CD4-positive, CD25-positive, alpha-beta regulatory T cell (primary cell): ENCODE measurements around the gene CTNNA1. TPM values are rescaled to one million over a fixed set of nuclear protein-coding genes. Genes with fewer than 3 reads are reported as not detected.

ENCODE experiments used
- ATAC-seq, 2 donors: fragments of 150-1000 bp; cut with Tn5 transposase; one replicate each; pipeline ENCODE4 v1.10.0; 2021; ENCODE audit warnings: low read depth in 2 of 2, moderate number of reproducible peaks in 2 of 2, moderate library complexity in 1 of 2
- DNase-seq, 3 donors: peaks; one replicate each; pipeline versions ENCODE4 v3.0.0 to v3.0.0-alpha.2; 2012 to 2022; ENCODE audit warnings: mixed read lengths in 1 of 3
- H3K27ac ChIP-seq: one replicate; pipeline ENCODE4 v1.7.0; 2013; ENCODE audit warnings: mild to moderate bottlenecking, low read length; ENCODE audit not compliant: insufficient read depth, poor library complexity, severe bottlenecking
- H3K27me3 ChIP-seq: one replicate; pipeline ENCODE4 v1.7.0; 2013; ENCODE audit warnings: low read length; ENCODE audit not compliant: control insufficient read depth, insufficient read depth
- H3K36me3 ChIP-seq: one replicate; pipeline ENCODE4 v1.7.0; 2013; ENCODE audit warnings: mild to moderate bottlenecking, low read length, moderate library complexity; ENCODE audit not compliant: control insufficient read depth, insufficient read depth
- H3K4me1 ChIP-seq: 2 replicates; pipeline ENCODE4 v1.7.0; 2013; ENCODE audit warnings: mild to moderate bottlenecking, low read length; ENCODE audit not compliant: insufficient read depth, control insufficient read depth, poor library complexity, severe bottlenecking
- H3K4me3 ChIP-seq: one replicate; pipeline ENCODE4 v1.7.0; 2013; ENCODE audit warnings: low read depth, mild to moderate bottlenecking, low read length, moderate library complexity
- H3K9me3 ChIP-seq, 2 experiments: 1 replicate in 1 of 2; 2 replicates in 1 of 2; pipeline ENCODE4 v1.7.0; 2013; ENCODE audit warnings: low read length in 2 of 2, mild to moderate bottlenecking in 1 of 2, moderate library complexity in 1 of 2; ENCODE audit not compliant: control insufficient read depth in 2 of 2
- H3K27ac Mint-ChIP-seq, 3 donors: one replicate each; pipeline ENCODE4 v1.8.0; 2020 to 2022; ENCODE audit warnings: mild to moderate bottlenecking in 3 of 3, mixed read lengths in 3 of 3, moderate library complexity in 2 of 3
- H3K27me3 Mint-ChIP-seq: one replicate; pipeline ENCODE4 v1.8.0; 2022; ENCODE audit warnings: mild to moderate bottlenecking, mixed read lengths
- H3K36me3 Mint-ChIP-seq: one replicate; pipeline ENCODE4 v1.8.0; 2020; ENCODE audit warnings: mixed read lengths
- H3K4me1 Mint-ChIP-seq, 4 donors: one replicate each; pipeline ENCODE4 v1.8.0; 2020 to 2022; ENCODE audit warnings: mixed read lengths in 4 of 4, mild to moderate bottlenecking in 1 of 4
- H3K4me3 Mint-ChIP-seq, 4 donors: one replicate each; pipeline ENCODE4 v1.8.0; 2020 to 2022; ENCODE audit warnings: mild to moderate bottlenecking in 4 of 4, mixed read lengths in 4 of 4, moderate library complexity in 3 of 4
- H3K9me3 Mint-ChIP-seq, 7 donors: one replicate each; pipeline ENCODE4 v1.8.0; 2020 to 2022; ENCODE audit warnings: mixed read lengths in 7 of 7, mild to moderate bottlenecking in 3 of 7, moderate library complexity in 2 of 7
- polyA plus RNA-seq, 4 donors: library from polyadenylated mRNA; unstranded; fragments of 300-500 nt; fragmentation: Illumina TruSeq; gene quantifications; one replicate each; pipeline ENCODE4 v1.2.3, GENCODE V29; 2021
- total RNA-seq: library from RNA; stranded (reverse); gene quantifications from one replicate; pipeline ENCODE4 v1.2.3, GENCODE V29; 2022

Gene CTNNA1
- total and polyA plus RNA-seq, 5 donors from 2014 or later = 8.9 to 48.6 (median 13.5) TPM

DNA sequence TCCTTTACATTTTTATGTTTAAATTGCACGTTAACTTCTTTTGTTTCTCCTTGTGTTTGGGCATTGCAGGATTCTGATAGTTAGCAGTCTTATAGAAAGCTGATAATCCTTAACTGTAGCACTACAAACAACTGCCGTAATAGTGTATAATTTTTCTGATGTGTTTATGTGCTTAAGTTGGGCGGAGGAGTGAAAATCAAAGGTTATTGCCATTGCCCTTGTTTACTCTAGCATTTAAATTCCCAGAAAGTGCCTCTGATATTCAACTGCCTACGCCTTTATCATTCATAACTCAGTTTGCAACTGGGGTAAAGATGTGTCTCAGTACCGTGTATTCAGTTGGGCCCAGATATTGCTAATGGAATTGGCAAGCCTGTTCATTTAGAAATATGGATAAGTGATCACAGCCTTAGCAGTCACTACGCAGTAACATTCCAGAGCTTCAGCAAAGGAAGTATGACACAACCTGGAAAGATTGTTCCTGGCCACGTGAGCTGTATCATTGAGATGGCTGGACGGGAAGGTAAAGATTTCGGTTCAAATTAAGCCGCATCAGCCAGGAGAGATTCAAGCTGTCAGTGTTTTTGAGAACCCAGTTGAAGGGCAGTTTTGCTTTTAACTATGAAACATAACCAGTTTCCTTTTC lies 150.0 kb downstream of the CTNNA1 start:
- no peak overlapping the region for H3K27ac Mint-ChIP-seq
- no peaks in the 10 kb centered on the region for H3K4me1 ChIP-seq
- no peaks in the 10 kb centered on the region for H3K9me3 Mint-ChIP-seq
- peaks cover 5% of the 10 kb centered on the region for H3K36me3 ChIP-seq
- no peak overlapping the region for H3K4me3 Mint-ChIP-seq
- H3K27ac ChIP-seq = no peak overlapping the region
- peaks cover 0 to 17% (median 6%) of the 10 kb centered on the region in 4 donors for H3K4me1 Mint-ChIP-seq
- no peak for ATAC-seq
- no peaks in the 10 kb centered on the region for H3K27me3 Mint-ChIP-seq
- H3K36me3 Mint-ChIP-seq = peaks cover 10% of the 10 kb centered on the region
- H3K9me3 ChIP-seq = no peaks in the 10 kb centered on the region
- DNase-seq = no peak
- H3K4me3 ChIP-seq = no peak overlapping the region
- no peaks in the 10 kb centered on the region for H3K27me3 ChIP-seq

DNA sequence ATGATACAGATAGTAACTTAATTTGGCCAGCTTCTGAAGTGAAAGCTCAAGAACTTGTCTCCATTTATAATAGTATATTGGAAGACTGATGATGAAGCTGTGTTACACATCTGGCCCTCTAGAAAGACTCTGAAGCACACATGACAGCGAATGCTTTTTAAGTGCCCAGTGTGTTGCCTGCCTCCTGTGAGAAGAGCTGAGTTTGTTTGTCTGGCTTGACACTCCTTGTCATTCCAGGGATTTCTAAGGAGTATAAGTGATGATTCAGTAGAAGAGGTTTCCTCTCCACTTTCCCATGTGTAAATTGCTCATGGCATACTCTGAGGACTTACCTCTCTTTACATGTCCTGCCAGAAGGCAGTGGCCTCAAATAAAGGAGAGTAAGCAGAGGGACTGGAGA lies 152.3 kb downstream of the CTNNA1 start:
- DNase-seq = no peak
- Mint-ChIP-seq H3K9me3 (no peaks in the 10 kb centered on the region), H3K4me3 (no peak overlapping the region), H3K27me3 (no peaks in the 10 kb centered on the region), H3K36me3 (peaks cover 10% of the 10 kb centered on the region), H3K4me1 (peaks cover 0 to 9% (median 3%) of the 10 kb centered on the region in 4 donors), H3K27ac (no peak overlapping the region)
- no peak for ATAC-seq
- Histone ChIP-seq H3K36me3 (peaks cover 5% of the 10 kb centered on the region), H3K4me3 (no peak overlapping the region), H3K4me1 (no peaks in the 10 kb centered on the region), H3K27ac (no peak overlapping the region), H3K9me3 (no peaks in the 10 kb centered on the region), H3K27me3 (no peaks in the 10 kb centered on the region)

DNA sequence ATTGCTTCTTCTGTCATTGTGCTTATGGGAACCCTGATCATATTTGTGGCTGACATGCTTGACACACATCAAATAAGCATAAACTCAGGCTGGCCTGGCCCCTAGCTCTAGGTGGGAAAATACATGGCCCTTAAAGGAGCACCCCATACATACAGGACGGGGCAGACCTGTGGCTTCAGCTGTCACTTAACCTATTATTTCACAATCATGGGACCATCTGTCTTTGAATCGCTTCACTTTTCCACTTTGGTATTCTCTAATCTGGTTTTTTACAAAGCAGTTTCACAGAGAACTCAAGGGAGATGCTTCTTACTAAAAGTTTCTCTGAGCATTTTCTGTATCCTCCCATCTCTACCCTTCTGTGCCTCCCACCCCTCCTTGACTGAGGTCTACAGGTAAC lies 156.5 kb downstream of the CTNNA1 start:
- Histone ChIP-seq H3K36me3 (peaks cover 5% of the 10 kb centered on the region), H3K27ac (no peak overlapping the region), H3K4me3 (no peak overlapping the region), H3K27me3 (no peaks in the 10 kb centered on the region), H3K4me1 (no peaks in the 10 kb centered on the region), H3K9me3 (no peaks in the 10 kb centered on the region)
- Mint-ChIP-seq H3K36me3 (no peaks in the 10 kb centered on the region), H3K4me3 (no peak overlapping the region), H3K27me3 (no peaks in the 10 kb centered on the region), H3K9me3 (peaks cover 0 to 1% (median 0%) of the 10 kb centered on the region in 7 donors), H3K27ac (no peak overlapping the region), H3K4me1 (no peaks in the 10 kb centered on the region)
- no peak for DNase-seq
- ATAC-seq = no peak

DNA sequence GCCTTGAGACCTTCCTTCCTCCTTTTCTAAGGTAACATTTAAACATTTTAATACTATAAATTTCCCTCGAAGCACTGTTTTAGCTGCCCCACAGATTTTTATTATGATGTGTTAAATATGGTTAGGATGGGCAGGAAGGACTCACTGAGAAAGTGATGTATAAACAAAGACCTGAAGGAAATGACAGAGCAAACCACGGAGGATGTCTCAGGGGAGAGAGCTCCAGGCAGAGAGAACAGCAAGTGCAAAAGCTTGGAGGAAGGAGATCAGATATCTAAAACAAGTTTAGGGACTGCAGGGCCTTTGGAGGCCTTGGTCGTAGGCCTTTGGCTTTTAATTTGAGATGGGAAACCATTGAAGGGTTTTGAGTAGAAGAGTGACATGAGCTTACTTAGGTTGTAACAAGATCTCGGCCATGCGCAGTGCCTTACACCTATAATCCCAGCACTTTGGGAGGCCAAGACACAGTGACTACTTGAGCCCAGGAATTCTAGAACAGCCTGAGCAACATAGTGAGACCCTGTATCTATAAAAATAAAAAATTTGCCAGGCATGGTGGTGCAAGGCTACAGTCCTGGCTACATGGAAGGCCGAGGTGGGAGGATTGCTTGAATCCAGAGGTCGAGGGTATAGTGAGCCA lies 157.4 kb downstream of the CTNNA1 start:
- Histone ChIP-seq H3K4me3 (no peak overlapping the region), H3K4me1 (no peaks in the 10 kb centered on the region), H3K27ac (no peak overlapping the region), H3K9me3 (no peaks in the 10 kb centered on the region), H3K27me3 (no peaks in the 10 kb centered on the region), H3K36me3 (peaks cover under 1% of the 10 kb centered on the region)
- Mint-ChIP-seq H3K27ac (no peak overlapping the region), H3K27me3 (no peaks in the 10 kb centered on the region), H3K4me1 (no peaks in the 10 kb centered on the region), H3K4me3 (no peak overlapping the region), H3K36me3 (no peaks in the 10 kb centered on the region), H3K9me3 (peaks cover 0 to 1% (median 0%) of the 10 kb centered on the region in 7 donors)
- DNase-seq (peak in 1 of 3 donors; percentile 47), ATAC-seq (no peak)

DNA sequence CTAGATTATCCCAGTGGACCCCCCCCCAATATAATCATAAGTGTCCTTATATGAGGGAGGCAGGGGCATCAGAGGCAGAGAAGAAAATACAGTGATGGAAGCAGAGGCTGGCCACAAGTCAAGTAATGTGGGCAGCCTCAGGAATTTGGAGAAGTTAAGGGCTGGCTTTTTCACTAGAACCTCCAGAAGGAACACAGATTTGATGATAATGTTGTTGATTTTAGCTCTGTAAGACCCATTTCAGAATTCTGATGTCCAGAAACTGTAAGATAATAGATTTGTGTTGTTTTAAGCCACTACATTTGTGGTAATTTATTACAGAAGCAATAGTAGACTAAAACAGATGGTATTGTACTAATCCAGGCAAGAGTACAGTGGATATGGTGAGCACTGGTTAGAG lies 158.2 kb downstream of the CTNNA1 start:
- H3K36me3 ChIP-seq = no peaks in the 10 kb centered on the region
- no peaks in the 10 kb centered on the region for H3K27me3 ChIP-seq
- no peak overlapping the region for H3K4me3 Mint-ChIP-seq
- ATAC-seq (no peak), DNase-seq (no peak)
- H3K9me3 Mint-ChIP-seq = peaks cover 0 to 1% (median 0%) of the 10 kb centered on the region in 7 donors
- no peaks in the 10 kb centered on the region for H3K4me1 ChIP-seq
- H3K27me3 Mint-ChIP-seq = no peaks in the 10 kb centered on the region
- H3K4me3 ChIP-seq = no peak overlapping the region
- H3K9me3 ChIP-seq = no peaks in the 10 kb centered on the region
- H3K27ac Mint-ChIP-seq = no peak overlapping the region
- no peak overlapping the region for H3K27ac ChIP-seq
- no peaks in the 10 kb centered on the region for H3K36me3 Mint-ChIP-seq
- H3K4me1 Mint-ChIP-seq = no peaks in the 10 kb centered on the region

DNA sequence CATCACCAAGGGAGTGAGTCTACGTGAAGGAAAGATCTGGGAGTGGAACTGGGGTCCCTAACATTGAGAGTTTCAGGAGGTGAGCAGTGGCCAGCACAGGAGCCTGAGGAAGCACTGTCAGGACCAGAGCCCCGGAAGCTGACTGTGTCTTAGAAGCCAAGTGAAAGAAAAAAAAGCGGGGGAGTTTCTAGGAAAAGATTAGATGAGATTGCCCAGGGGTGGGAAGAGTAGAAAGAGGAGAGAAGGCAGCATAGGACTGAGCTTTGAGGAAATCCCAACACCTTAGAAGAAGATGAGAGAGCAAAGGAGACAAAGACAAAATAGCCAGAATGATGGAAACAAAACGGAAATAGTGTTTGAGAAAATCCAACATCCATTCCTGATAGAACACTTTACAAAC lies 158.9 kb downstream of the CTNNA1 start:
- Histone ChIP-seq H3K9me3 (no peaks in the 10 kb centered on the region), H3K4me1 (no peaks in the 10 kb centered on the region), H3K4me3 (no peak overlapping the region), H3K27me3 (no peaks in the 10 kb centered on the region), H3K36me3 (no peaks in the 10 kb centered on the region), H3K27ac (no peak overlapping the region)
- Mint-ChIP-seq H3K27me3 (no peaks in the 10 kb centered on the region), H3K4me1 (no peaks in the 10 kb centered on the region), H3K4me3 (no peak overlapping the region), H3K27ac (no peak overlapping the region), H3K9me3 (peaks cover 0 to 1% (median 0%) of the 10 kb centered on the region in 7 donors), H3K36me3 (no peaks in the 10 kb centered on the region)
- no peak for DNase-seq
- no peak for ATAC-seq

DNA sequence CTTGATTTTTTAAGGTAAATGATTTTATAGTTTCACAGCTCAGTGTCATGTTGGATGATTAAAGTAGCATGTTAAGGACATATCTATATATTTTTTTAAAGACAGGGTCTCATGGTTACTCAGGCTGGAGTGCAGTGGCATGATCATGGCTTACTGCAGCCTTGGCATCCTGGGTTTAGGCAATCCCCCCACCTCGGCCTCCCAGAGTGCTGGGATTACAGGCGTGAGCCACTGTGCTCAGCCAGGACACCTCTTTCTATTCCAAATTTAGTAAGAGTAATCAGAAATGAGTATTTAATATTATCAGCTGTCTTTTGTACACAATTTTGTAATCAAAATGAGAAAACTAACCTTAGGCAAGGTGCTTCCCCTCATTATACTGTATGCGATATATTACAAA lies 160.5 kb downstream of the CTNNA1 start:
- Mint-ChIP-seq H3K4me3 (no peak overlapping the region), H3K9me3 (peaks cover 0 to 1% (median 0%) of the 10 kb centered on the region in 7 donors), H3K27me3 (no peaks in the 10 kb centered on the region), H3K27ac (no peak overlapping the region), H3K4me1 (no peaks in the 10 kb centered on the region), H3K36me3 (no peaks in the 10 kb centered on the region)
- no peaks in the 10 kb centered on the region for H3K4me1 ChIP-seq
- no peaks in the 10 kb centered on the region for H3K36me3 ChIP-seq
- H3K27me3 ChIP-seq = no peaks in the 10 kb centered on the region
- DNase-seq = no peak
- H3K4me3 ChIP-seq = no peak overlapping the region
- no peak for ATAC-seq
- no peak overlapping the region for H3K27ac ChIP-seq
- H3K9me3 ChIP-seq = no peaks in the 10 kb centered on the region

DNA sequence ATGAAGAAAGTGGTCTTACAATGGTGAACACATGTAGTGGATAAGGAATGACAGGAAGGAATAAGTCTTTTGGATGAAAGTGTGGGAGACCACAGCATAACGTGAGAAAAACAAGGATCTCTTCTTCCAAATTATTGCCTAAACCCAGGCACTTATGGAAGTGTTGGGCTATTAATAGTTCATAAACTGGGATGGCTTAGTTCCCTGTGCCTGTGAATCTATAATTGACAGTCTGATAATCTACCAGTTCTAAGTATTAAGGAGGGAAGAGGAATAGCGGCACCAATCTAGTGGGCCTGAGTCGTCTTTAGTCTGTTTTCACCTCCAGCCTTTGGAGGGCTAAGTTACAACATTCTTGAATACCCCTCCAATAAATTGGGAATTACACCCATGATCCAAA lies 161.1 kb downstream of the CTNNA1 start:
- H3K36me3 Mint-ChIP-seq = no peaks in the 10 kb centered on the region
- H3K27ac Mint-ChIP-seq = no peak overlapping the region
- Histone ChIP-seq H3K36me3 (no peaks in the 10 kb centered on the region), H3K27me3 (no peaks in the 10 kb centered on the region), H3K4me3 (no peak overlapping the region), H3K9me3 (no peaks in the 10 kb centered on the region), H3K4me1 (no peaks in the 10 kb centered on the region), H3K27ac (no peak overlapping the region)
- no peak overlapping the region for H3K4me3 Mint-ChIP-seq
- peaks cover 0 to 1% (median 0%) of the 10 kb centered on the region in 7 donors for H3K9me3 Mint-ChIP-seq
- ATAC-seq = no peak
- no peaks in the 10 kb centered on the region for H3K27me3 Mint-ChIP-seq
- DNase-seq = no peak
- no peaks in the 10 kb centered on the region for H3K4me1 Mint-ChIP-seq
